ENCODE data around the gene CT45A9. TPM values are rescaled to one million over a fixed set of nuclear protein-coding genes. Genes with fewer than 3 reads are reported as not detected.

The CT45A9 gene
- total RNA-seq, 2 experiments from 2014 or later, result not detected

Other genes starting within 250 kb of the CT45A9 start
- gene CT45A1, start 158.2 kb downstream of the CT45A9 start, total RNA-seq, result not detected
- gene CT45A3, start 103.6 kb downstream of the CT45A9 start, total RNA-seq, result not detected
- gene CT45A5, start 86.3 kb downstream of the CT45A9 start, total RNA-seq, result not detected
- not detected for gene CT45A6, start 69.0 kb downstream of the CT45A9 start, total RNA-seq
- gene CT45A2, start 51.8 kb downstream of the CT45A9 start, total RNA-seq, result not detected
- not detected for gene CT45A7, start 34.5 kb downstream of the CT45A9 start, total RNA-seq
- not detected for gene CT45A8, start 17.3 kb downstream of the CT45A9 start, total RNA-seq
- not detected for gene CT45A10, start 21.6 kb upstream of the CT45A9 start, total RNA-seq
- gene SAGE1, start 21.9 kb upstream of the CT45A9 start, total RNA-seq, result not detected
- 10 to 100 TPM; 19.1 to 23.1 TPM for gene MMGT1, start 102.2 kb upstream of the CT45A9 start, total RNA-seq
- 10 to 100 TPM; 17.2 to 17.6 TPM for gene SLC9A6, start 113.6 kb upstream of the CT45A9 start, total RNA-seq

Measured in activated CD4-positive, alpha-beta T cell treated with anti-CD3 and anti-CD28 coated beads, Interleukin-2, amount 10 ng/mL, durations not matched to agents 7 days and 5 days (primary cell).